Measurements from ENCODE around the gene CCR9. TPM values are rescaled to one million over a fixed set of nuclear protein-coding genes. Genes with fewer than 3 reads are reported as not detected.

CCR9 gene
- polyA plus RNA-seq, 3 donors, result not detected

DNA sequence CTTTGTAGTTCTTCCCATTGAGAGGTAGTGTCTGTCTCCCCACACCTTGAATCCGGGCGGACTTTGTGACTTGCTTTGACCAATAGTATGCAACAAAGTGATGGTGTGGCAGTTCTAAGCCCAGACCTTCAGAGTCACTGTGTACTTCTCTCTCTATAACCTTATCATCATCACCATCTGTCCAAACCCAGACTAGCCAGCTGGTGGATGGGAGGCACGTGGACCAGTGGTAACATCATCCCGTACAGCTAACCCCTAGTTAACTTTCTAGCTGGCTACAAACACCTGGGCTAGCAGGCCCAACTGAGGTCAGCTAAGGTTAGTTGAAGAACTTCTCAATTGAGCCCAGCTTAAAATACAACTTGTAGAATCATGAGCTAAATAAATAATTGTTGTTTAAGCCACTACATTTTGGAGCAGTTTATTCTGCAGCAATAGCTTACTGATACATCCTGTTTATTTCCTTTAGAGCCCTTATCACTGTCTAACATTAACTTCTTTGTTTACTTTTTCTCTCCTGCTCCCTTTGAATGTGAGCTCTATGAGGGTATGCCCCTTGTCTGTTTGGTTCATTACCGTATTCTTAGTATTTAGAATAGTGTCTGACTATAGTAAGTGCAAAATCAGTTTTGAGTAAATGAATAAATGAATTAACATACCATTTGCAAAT lies 11.5 kb upstream of the CCR9 start:
- Histone ChIP-seq H4K20me1 (ENCODE audit: insufficient read depth, low read length) (no peaks in the 10 kb centered on the region), H3K27me3 (ENCODE audit: control insufficient read depth in 2 of 2, insufficient read depth in 2 of 2, low read length in 2 of 2) (no peaks in the 10 kb centered on the region), H3K36me3 (replicated peaks in 1 of 2; ENCODE audit: control insufficient read depth in 1 of 2, insufficient read depth in 2 of 2, low read length in 2 of 2) (no peaks in the 10 kb centered on the region), H3K4me2 (replicated peaks; ENCODE audit: extremely low read depth, low read length, poor library complexity, severe bottlenecking) (no peak overlapping the region), H3K9ac (ENCODE audit: insufficient read depth, low read length, poor library complexity, severe bottlenecking) (no peak overlapping the region), H3K4me1 (ENCODE audit: control insufficient read depth in 1 of 2, insufficient read depth in 2 of 2, low read length in 2 of 2) (no peaks in the 10 kb centered on the region), H3K4me3 (replicated peaks in 1 of 3; ENCODE audit: low read depth in 2 of 3, low read length in 3 of 3) (no peak overlapping the region), H2AFZ (ENCODE audit: insufficient read depth, low read depth, low read length, poor library complexity, severe bottlenecking) (no peak overlapping the region), H3K9me3 (replicated peaks in 1 of 2; ENCODE audit: control insufficient read depth in 1 of 2, insufficient read depth in 1 of 2, low read length in 2 of 2) (no peaks in the 10 kb centered on the region), H3K27ac (ENCODE audit: low read depth in 1 of 2, low read length in 2 of 2) (no peak overlapping the region), H3K79me2 (ENCODE audit: insufficient read depth, low read length) (no peaks in the 10 kb centered on the region)
- Mint-ChIP-seq H3K27me3 (ENCODE audit: low read depth in 3 of 3) (peaks cover 0 to 1% (median 1%) of the 10 kb centered on the region in 3 donors), H3K9me3 (peaks cover 0 to 4% (median 2%) of the 10 kb centered on the region in 7 donors), H3K4me1 (peaks cover 2% of the 10 kb centered on the region), H3K4me3 (no peak overlapping the region), H3K36me3 (no peaks in the 10 kb centered on the region), H3K27ac (no peak overlapping the region)
- TF ChIP-seq, protein P1, sequence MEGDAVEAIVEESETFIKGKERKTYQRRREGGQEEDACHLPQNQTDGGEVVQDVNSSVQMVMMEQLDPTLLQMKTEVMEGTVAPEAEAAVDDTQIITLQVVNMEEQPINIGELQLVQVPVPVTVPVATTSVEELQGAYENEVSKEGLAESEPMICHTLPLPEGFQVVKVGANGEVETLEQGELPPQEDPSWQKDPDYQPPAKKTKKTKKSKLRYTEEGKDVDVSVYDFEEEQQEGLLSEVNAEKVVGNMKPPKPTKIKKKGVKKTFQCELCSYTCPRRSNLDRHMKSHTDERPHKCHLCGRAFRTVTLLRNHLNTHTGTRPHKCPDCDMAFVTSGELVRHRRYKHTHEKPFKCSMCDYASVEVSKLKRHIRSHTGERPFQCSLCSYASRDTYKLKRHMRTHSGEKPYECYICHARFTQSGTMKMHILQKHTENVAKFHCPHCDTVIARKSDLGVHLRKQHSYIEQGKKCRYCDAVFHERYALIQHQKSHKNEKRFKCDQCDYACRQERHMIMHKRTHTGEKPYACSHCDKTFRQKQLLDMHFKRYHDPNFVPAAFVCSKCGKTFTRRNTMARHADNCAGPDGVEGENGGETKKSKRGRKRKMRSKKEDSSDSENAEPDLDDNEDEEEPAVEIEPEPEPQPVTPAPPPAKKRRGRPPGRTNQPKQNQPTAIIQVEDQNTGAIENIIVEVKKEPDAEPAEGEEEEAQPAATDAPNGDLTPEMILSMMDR (IDR thresholded peaks at IDR 0.05), result no peak
- no CpG with 5 or more reads among the region's 5 CpGs for WGBS (ENCODE audit: insufficient coverage)
- intact Hi-C loops (cut with micrococcal nuclease), result no loop called here
- DNase-seq, result no peak

- H3K27ac ChIP-seq (ENCODE audit: low read depth in 1 of 2, low read length in 2 of 2), result no peak overlapping the region
- H3K4me3 ChIP-seq (replicated peaks in 1 of 3; ENCODE audit: low read depth in 2 of 3, low read length in 3 of 3), result no peak overlapping the region
- H3K4me2 ChIP-seq (replicated peaks; ENCODE audit: extremely low read depth, low read length, poor library complexity, severe bottlenecking), result no peak overlapping the region
- TF ChIP-seq, protein P1 (IDR thresholded peaks at IDR 0.05), result no peak
- H3K4me1 ChIP-seq (ENCODE audit: control insufficient read depth in 1 of 2, insufficient read depth in 2 of 2, low read length in 2 of 2), result no peaks in the 10 kb centered on the region
- peaks cover 0 to 2% (median 1%) of the 10 kb centered on the region in 3 donors for H3K27me3 Mint-ChIP-seq (ENCODE audit: low read depth in 3 of 3)
- H3K9ac ChIP-seq (ENCODE audit: insufficient read depth, low read length, poor library complexity, severe bottlenecking), result no peak overlapping the region
- no peaks in the 10 kb centered on the region for H3K79me2 ChIP-seq (ENCODE audit: insufficient read depth, low read length)
- intact Hi-C loops (cut with micrococcal nuclease), result no loop called here
- DNase-seq, result no peak
- no peaks in the 10 kb centered on the region for H3K36me3 ChIP-seq (replicated peaks in 1 of 2; ENCODE audit: control insufficient read depth in 1 of 2, insufficient read depth in 2 of 2, low read length in 2 of 2)
- no peak overlapping the region for H3K27ac Mint-ChIP-seq
- H3K27me3 ChIP-seq (ENCODE audit: control insufficient read depth in 2 of 2, insufficient read depth in 2 of 2, low read length in 2 of 2), result no peaks in the 10 kb centered on the region
- peaks cover 0 to 4% (median 2%) of the 10 kb centered on the region in 7 donors for H3K9me3 Mint-ChIP-seq
- no peak overlapping the region for H3K4me3 Mint-ChIP-seq
- H2AFZ ChIP-seq (ENCODE audit: insufficient read depth, low read depth, low read length, poor library complexity, severe bottlenecking), result no peak overlapping the region
- no peaks in the 10 kb centered on the region for H3K4me1 Mint-ChIP-seq
- H3K36me3 Mint-ChIP-seq, result no peaks in the 10 kb centered on the region
- WGBS (ENCODE audit: insufficient coverage), result no CpG with 5 or more reads among the region's 2 CpGs
- H4K20me1 ChIP-seq (ENCODE audit: insufficient read depth, low read length), result no peaks in the 10 kb centered on the region
- H3K9me3 ChIP-seq (replicated peaks in 1 of 2; ENCODE audit: control insufficient read depth in 1 of 2, insufficient read depth in 1 of 2, low read length in 2 of 2), result no peaks in the 10 kb centered on the region
Observed at GRCh38 chr3:45878124-45878523, 8.2 kb upstream of the CCR9 start.

All from CD14-positive monocyte (primary cell).